Keratinocyte (primary cell): ENCODE data around the gene FBLN5.

ENCODE experiments used
- CTCF ChIP-seq, 3 experiments: IDR thresholded peaks in 1 of 3; conservative IDR thresholded peaks in 1 of 3; optimal IDR thresholded peaks in 1 of 3; 2 replicates in 2 of 3; 3 replicates in 1 of 3; pipeline versions ENCODE3 to v1.5.1; 2011; ENCODE audit warnings: low read length in 3 of 3, mild to moderate bottlenecking in 3 of 3, moderate library complexity in 2 of 3, control low read depth in 1 of 3, inconsistent platforms in 1 of 3; ENCODE audit not compliant: insufficient read depth in 2 of 3; ENCODE audit errors: extremely low read depth in 1 of 3
- EZH2 ChIP-seq: IDR thresholded peaks from one replicate; pipeline ENCODE4 v1.6.1; 2012; ENCODE audit warnings: inconsistent platforms, mild to moderate bottlenecking, low read length, moderate library complexity

- TF ChIP-seq CTCF (optimal IDR thresholded peaks at IDR 0.05 in 1 of 3, IDR thresholded peaks at IDR 0.05 in 1 of 3, conservative IDR thresholded peaks at IDR 0.05 in 1 of 3; ENCODE audit: extremely low read depth in 1 of 3, insufficient read depth in 2 of 3, low read length in 3 of 3), result peak; percentile 39 to 49 (median 44)
- TF ChIP-seq EZH2, result no peak
Observed at GRCh38 chr14:91893007-91893406, 54.5 kb downstream of the FBLN5 start.
